GM12801 (cell line): ENCODE data around the gene FAM118B.

Experiments used
- CTCF ChIP-seq: IDR thresholded peaks from one replicate; pipeline ENCODE4 v1.5.1; 2011; ENCODE audit warnings: control low read depth; ENCODE audit not compliant: insufficient read length; ENCODE audit errors: extremely low read depth

Gene FAM118B

GRCh38 chr11:126253265-126253664, 41.7 kb downstream of the FAM118B start:
- no peak for TF ChIP-seq CTCF

- TF ChIP-seq CTCF = no peak
Measured at GRCh38 chr11:126254819-126255218, 43.2 kb downstream of the FAM118B start.

GRCh38 chr11:126256216-126256615, 44.6 kb downstream of the FAM118B start:
- no peak for TF ChIP-seq CTCF

GRCh38 chr11:126257144-126257543, 45.6 kb downstream of the FAM118B start:
- no peak for TF ChIP-seq CTCF

GRCh38 chr11:126257764-126258163, 46.2 kb downstream of the FAM118B start:
- no peak for TF ChIP-seq CTCF

GRCh38 chr11:126262216-126262615, 50.6 kb downstream of the FAM118B start:
- TF ChIP-seq CTCF = no peak

- no peak for TF ChIP-seq CTCF
Measured at GRCh38 chr11:126263489-126263888, 51.9 kb downstream of the FAM118B start.

GRCh38 chr11:126265811-126266210, 54.2 kb downstream of the FAM118B start:
- TF ChIP-seq CTCF = no peak
